ENCODE measurements around the gene PNP. TPM values are rescaled to one million over a fixed set of nuclear protein-coding genes. Genes with fewer than 3 reads are reported as not detected.
"Not testable (repeated sequence)": the region's sequence is repeated elsewhere in the genome, so short reads cannot be mapped to it uniquely, and the experiment has no call there.

The PNP gene
- total and polyA plus RNA-seq, 10 of the 15 experiments (the other 5 are each of a cell fraction or from before 2014, with no cell fraction given): 103 to 215 (median 138) TPM

DNA sequence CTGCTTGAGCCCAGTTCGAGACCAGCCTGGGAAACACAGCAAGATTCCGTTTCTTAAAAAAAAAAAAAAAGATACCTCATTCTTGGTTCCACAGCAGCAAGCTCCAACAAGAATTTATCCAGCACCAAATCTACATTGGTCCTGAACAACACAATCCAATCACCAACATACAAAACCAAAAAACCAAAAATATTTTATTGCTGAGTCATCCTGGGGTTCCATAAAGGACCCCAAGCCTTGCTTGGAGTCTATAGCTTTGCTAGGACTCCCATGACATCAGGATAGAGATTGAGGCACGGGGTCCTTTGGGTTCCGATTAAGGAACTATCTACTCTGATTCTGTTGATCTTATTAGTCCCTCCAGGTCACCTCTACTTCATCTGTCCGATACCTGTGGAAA, 22.3 kb upstream of the PNP start (continued):
- TF ChIP-seq, protein P1, sequence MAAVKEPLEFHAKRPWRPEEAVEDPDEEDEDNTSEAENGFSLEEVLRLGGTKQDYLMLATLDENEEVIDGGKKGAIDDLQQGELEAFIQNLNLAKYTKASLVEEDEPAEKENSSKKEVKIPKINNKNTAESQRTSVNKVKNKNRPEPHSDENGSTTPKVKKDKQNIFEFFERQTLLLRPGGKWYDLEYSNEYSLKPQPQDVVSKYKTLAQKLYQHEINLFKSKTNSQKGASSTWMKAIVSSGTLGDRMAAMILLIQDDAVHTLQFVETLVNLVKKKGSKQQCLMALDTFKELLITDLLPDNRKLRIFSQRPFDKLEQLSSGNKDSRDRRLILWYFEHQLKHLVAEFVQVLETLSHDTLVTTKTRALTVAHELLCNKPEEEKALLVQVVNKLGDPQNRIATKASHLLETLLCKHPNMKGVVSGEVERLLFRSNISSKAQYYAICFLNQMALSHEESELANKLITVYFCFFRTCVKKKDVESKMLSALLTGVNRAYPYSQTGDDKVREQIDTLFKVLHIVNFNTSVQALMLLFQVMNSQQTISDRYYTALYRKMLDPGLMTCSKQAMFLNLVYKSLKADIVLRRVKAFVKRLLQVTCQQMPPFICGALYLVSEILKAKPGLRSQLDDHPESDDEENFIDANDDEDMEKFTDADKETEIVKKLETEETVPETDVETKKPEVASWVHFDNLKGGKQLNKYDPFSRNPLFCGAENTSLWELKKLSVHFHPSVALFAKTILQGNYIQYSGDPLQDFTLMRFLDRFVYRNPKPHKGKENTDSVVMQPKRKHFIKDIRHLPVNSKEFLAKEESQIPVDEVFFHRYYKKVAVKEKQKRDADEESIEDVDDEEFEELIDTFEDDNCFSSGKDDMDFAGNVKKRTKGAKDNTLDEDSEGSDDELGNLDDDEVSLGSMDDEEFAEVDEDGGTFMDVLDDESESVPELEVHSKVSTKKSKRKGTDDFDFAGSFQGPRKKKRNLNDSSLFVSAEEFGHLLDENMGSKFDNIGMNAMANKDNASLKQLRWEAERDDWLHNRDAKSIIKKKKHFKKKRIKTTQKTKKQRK (IDR thresholded peaks at IDR 0.05; ENCODE audit: low read depth, low read length): no peak
- no peak for TF ChIP-seq RUNX3 (IDR thresholded peaks at IDR 0.05; ENCODE audit: low read length)
- no peak for TF ChIP-seq SMAD5 (IDR thresholded peaks at IDR 0.05; ENCODE audit: low read depth)
- no peak for TF ChIP-seq SIN3A (IDR thresholded peaks at IDR 0.05; ENCODE audit: low read depth, low read length)
- TF ChIP-seq ZNF274 (IDR thresholded peaks at IDR 0.05; ENCODE audit: insufficient read depth, insufficient read length): no peak
- no peak for TF ChIP-seq ZNF24 (IDR thresholded peaks at IDR 0.05)

DNA sequence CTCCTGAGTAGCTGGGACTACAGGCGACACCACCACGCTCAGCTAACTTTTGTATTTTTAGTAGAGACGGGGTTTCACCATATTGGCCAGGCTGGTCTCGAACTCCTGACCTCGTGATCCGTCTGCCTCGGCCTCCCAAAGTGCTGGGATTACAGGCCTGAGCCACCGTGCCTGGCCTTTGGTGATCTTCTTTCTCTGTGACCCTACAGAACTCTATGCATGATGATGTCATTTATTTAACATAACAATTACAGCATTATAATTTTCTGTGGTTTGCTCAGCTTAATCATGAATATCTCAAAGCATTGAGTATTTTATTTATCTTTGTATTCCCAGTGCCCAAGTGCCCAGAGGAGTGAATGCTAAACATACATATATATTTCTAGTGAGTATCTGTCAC, 16.4 kb upstream of the PNP start:
- H4K20me1 ChIP-seq (ENCODE audit: control insufficient read depth, insufficient read depth); H3K4me3 ChIP-seq; H3K4me1 ChIP-seq (ENCODE audit: control insufficient read depth, insufficient read depth, low read length); H3K9me3 ChIP-seq (replicated peaks; ENCODE audit: control insufficient read depth, insufficient read depth, low read length); H3K27me3 ChIP-seq (replicated peaks in 1 of 2; ENCODE audit: control insufficient read depth in 2 of 2, insufficient read depth in 2 of 2, low read length in 1 of 2); intact Hi-C loops (cut with micrococcal nuclease; ENCODE audit: unreplicated experiment); H3K9ac ChIP-seq (ENCODE audit: control insufficient read depth, insufficient read depth, low read length); FAIRE-seq; H3K27ac ChIP-seq (ENCODE audit: control insufficient read depth, insufficient read depth); ATAC-seq; BruUV-seq (replicated peaks); H2AFZ ChIP-seq (ENCODE audit: control insufficient read depth, low read depth, low read length); DNase-seq (ENCODE audit: low read depth, low spot score): not testable (repeated sequence)
- peaks cover 39% of the 10 kb centered on the region for H3K79me2 ChIP-seq (ENCODE audit: control insufficient read depth, insufficient read depth, low read length)
- POLR2A ChIA-PET: interaction anchor here (1.2 kb wide), 1 partner anchor 9 kb away, joined by 3 read pairs; the partner anchor contains the start of gene PIP4P1
- TF ChIP-seq ATF7 (IDR thresholded peaks at IDR 0.05; ENCODE audit: low read depth): peak; percentile 60
- RAD21 ChIA-PET (ENCODE audit: unreplicated experiment): interaction anchor here (1.3 kb wide), 1 partner anchor 37 kb away, joined by 3 read pairs; no protein-coding TSS in a partner anchor
- SMC1A ChIA-PET (ENCODE audit: uncharacterized antibody, unreplicated experiment): interaction anchor here (0.8 to 1.0 kb wide), 4 partner anchors 12 to 38 kb away, joined by 3 to 4 read pairs (median 3); no protein-coding TSS in a partner anchor
- peak overlapping the region; percentile 67 for H3K4me2 ChIP-seq (ENCODE audit: control insufficient read depth, insufficient read depth)
- 88% methylated on average over 8 of the region's 8 CpGs for WGBS (ENCODE audit: insufficient coverage, insufficient replicate concordance, low lambda C conversion rate, missing lambda C conversion rate)
- in situ Hi-C loops (cut with MboI): loop anchor here (5.0 kb wide), 1 partner anchor 36 kb away; no protein-coding TSS in a partner anchor
- peaks cover 9 to 44% of the 10 kb centered on the region in 2 experiments; a peak in 3 of 4 replicates for H3K36me3 ChIP-seq (ENCODE audit: control insufficient read depth in 2 of 2, insufficient read depth in 2 of 2, low read length in 1 of 2)
- CTCF ChIA-PET: interaction anchor here (0.6 to 4.7 kb wide), 7 partner anchors 9 to 220 kb away, joined by 3 to 48 read pairs (median 4); partner anchors contain the start of gene TEP1
